Caco-2 (cell line): ENCODE measurements around the gene SGPP2. TPM values are rescaled to one million over a fixed set of nuclear protein-coding genes. Genes with fewer than 3 reads are reported as not detected.

Source experiments
- BruUV-seq: library from RNA; stranded (reverse); fragments of 400-500 nt; replicated peaks from 2 replicates; lab custom pipeline; 2021; lab: Mats Ljungman, UMichigan
- CTCF ChIA-PET: fragments of 300-600 bp; sonication (Branson Sonifier 250); formaldehyde crosslinking; loops from one replicate; lab custom pipeline; 2022; ENCODE audit warnings: antibody characterized with exemption; lab: Charles Lee
- POLR2A ChIA-PET: fragments of 300-600 bp; sonication (Branson Sonifier 250); formaldehyde crosslinking; loops from one replicate; lab custom pipeline; 2022; ENCODE audit warnings: antibody characterized with exemption; lab: Charles Lee
- DNase-seq, 2 experiments: peaks; one replicate each; pipeline versions ENCODE4 v3.0.0 to v3.0.0-alpha.2; 2020 to 2022
- H3K27me3 ChIP-seq: replicated peaks from 2 replicates; pipeline ENCODE4 v1.6.0; 2011; ENCODE audit warnings: low read length; ENCODE audit not compliant: control insufficient read depth, insufficient read depth
- H3K36me3 ChIP-seq: 2 replicates; pipeline ENCODE4 v1.5.1; 2011; ENCODE audit warnings: low read length; ENCODE audit not compliant: control insufficient read depth, insufficient read depth
- H3K4me1 ChIP-seq: fragments of 250-450 bp; sonication (Bioruptor Pico); 2 replicates; pipeline ENCODE4 v1.5.1; 2020; ENCODE audit warnings: mild to moderate bottlenecking
- H3K4me3 ChIP-seq: 2 replicates; pipeline ENCODE4 v1.5.1; 2011; ENCODE audit warnings: low read depth, mild to moderate bottlenecking, control low read depth, low read length
- H3K9me3 ChIP-seq: fragments of 250-450 bp; sonication (Bioruptor Pico); 2 replicates; pipeline ENCODE4 v1.5.1; 2020; ENCODE audit warnings: mild to moderate bottlenecking, moderate library complexity
- H3K27ac Mint-ChIP-seq: one replicate; pipeline ENCODE4 v1.8.0; 2022; ENCODE audit warnings: mixed read lengths; ENCODE audit not compliant: unreplicated experiment
- H3K27me3 Mint-ChIP-seq: one replicate; pipeline ENCODE4 v1.8.0; 2022; ENCODE audit warnings: mixed read lengths; ENCODE audit not compliant: insufficient read depth, unreplicated experiment
- H3K36me3 Mint-ChIP-seq: one replicate; pipeline ENCODE4 v1.8.0; 2022; ENCODE audit warnings: mild to moderate bottlenecking, mixed read lengths; ENCODE audit not compliant: insufficient read depth, unreplicated experiment
- H3K4me1 Mint-ChIP-seq: one replicate; pipeline ENCODE4 v1.8.0; 2022; ENCODE audit warnings: low read depth, mixed read lengths; ENCODE audit not compliant: unreplicated experiment
- H3K4me3 Mint-ChIP-seq: one replicate; pipeline ENCODE4 v1.8.0; 2022; ENCODE audit warnings: mild to moderate bottlenecking, moderate library complexity, mixed read lengths; ENCODE audit not compliant: unreplicated experiment
- H3K9me3 Mint-ChIP-seq: one replicate; pipeline ENCODE4 v1.8.0; 2022; ENCODE audit warnings: mixed read lengths; ENCODE audit not compliant: unreplicated experiment
- intact Hi-C: fragments of 100-400 bp; cut with micrococcal nuclease; formaldehyde crosslinking; loops from one replicate; pipeline ENCODE4 v1.10.0; 2022; ENCODE audit not compliant: unreplicated experiment
- total RNA-seq: library from RNA; stranded (reverse); gene quantifications from 2 replicates; pipeline ENCODE4 v1.2.3, GENCODE V29; 2022
- TF ChIP-seq, protein P1 (sequence below), 2 experiments: fragments of 200-600 bp in 1 of 2; IDR thresholded peaks; 1 replicate in 1 of 2; 2 replicates in 1 of 2; pipeline versions ENCODE4 v1.5.1 to v1.8.0; 2011 to 2022; ENCODE audit warnings: antibody characterized with exemption in 1 of 2, control low read depth in 1 of 2, inconsistent platforms in 1 of 2, low read depth in 1 of 2, low read length in 1 of 2, mild to moderate bottlenecking in 1 of 2, moderate library complexity in 1 of 2; ENCODE audit not compliant: insufficient read depth in 1 of 2, severe bottlenecking in 1 of 2, unreplicated experiment in 1 of 2

Gene SGPP2
- total RNA-seq, 1 experiment from 2014 or later, result not detected

- Mint-ChIP-seq H3K36me3 (no peaks in the 10 kb centered on the region), H3K4me3 (no peak overlapping the region), H3K27me3 (peaks cover 14% of the 10 kb centered on the region), H3K27ac (no peak overlapping the region), H3K9me3 (no peaks in the 10 kb centered on the region), H3K4me1 (no peaks in the 10 kb centered on the region)
- BruUV-seq, result no TSS peak
- Histone ChIP-seq H3K4me1 (no peaks in the 10 kb centered on the region), H3K9me3 (no peaks in the 10 kb centered on the region), H3K27me3 (peaks cover 1% of the 10 kb centered on the region), H3K4me3 (no peak overlapping the region), H3K36me3 (no peaks in the 10 kb centered on the region)
- no peak for DNase-seq
- ChIA-PET CTCF (interaction anchor here (2.1 kb wide), 1 partner anchor 166 kb away, joined by 9 read pairs; no protein-coding TSS in a partner anchor), POLR2A (no interaction called here)
- intact Hi-C loops, result loop anchor here (1.0 kb wide), 2 partner anchors 165 to 426 kb away; no protein-coding TSS in a partner anchor
- TF ChIP-seq, protein P1, sequence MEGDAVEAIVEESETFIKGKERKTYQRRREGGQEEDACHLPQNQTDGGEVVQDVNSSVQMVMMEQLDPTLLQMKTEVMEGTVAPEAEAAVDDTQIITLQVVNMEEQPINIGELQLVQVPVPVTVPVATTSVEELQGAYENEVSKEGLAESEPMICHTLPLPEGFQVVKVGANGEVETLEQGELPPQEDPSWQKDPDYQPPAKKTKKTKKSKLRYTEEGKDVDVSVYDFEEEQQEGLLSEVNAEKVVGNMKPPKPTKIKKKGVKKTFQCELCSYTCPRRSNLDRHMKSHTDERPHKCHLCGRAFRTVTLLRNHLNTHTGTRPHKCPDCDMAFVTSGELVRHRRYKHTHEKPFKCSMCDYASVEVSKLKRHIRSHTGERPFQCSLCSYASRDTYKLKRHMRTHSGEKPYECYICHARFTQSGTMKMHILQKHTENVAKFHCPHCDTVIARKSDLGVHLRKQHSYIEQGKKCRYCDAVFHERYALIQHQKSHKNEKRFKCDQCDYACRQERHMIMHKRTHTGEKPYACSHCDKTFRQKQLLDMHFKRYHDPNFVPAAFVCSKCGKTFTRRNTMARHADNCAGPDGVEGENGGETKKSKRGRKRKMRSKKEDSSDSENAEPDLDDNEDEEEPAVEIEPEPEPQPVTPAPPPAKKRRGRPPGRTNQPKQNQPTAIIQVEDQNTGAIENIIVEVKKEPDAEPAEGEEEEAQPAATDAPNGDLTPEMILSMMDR (IDR thresholded peaks at IDR 0.05; ENCODE audit: insufficient read depth in 1 of 2, low read depth in 1 of 2, low read length in 1 of 2, severe bottlenecking in 1 of 2, unreplicated experiment in 1 of 2), result peak in 1 of 2 experiments; percentile 32
These were observed 59.2 kb downstream of the SGPP2 start for GRCh38 chr2:222483513-222484039.

DNA sequence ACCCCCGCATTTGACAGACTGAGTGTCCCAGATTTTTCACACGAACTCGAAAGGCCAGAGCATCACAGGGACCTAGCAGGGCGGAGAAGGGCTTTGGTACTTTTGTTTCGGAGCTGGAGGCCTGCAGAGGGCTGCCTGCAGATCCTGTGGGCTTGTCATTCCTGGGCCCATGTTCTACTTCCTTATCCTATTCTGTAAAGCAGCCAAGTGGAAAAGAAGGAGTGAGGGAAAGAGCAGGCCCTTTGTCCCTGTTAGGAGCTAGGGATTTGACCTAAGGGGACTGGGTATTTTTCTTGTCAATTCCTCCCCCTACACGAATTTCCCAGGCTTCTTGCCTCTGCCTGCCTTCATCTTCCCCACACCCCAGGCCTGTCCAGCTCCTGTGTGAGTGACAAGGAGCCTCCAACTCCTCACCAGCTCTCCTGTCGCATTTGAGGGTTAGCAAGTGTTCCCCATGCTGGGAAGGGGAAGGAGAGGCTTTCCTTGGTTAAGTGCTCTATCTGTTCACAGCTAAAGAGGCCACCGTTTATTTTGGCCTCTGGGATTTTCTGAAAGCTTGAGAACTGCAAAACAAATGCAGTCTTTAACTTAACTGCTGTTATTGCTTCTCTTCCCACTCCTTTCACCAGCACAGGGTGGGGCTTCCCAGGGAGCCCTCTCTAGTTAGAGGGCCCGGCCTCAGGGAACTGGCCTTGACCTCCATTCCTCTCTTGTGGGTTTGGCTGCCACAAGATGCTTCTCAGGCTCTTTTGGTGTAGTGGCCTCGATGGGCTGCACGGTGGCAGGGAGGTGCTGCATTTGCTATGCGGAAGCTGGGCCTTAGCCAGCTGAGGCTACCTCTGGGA lies 61.2 kb downstream of the SGPP2 start:
- peaks cover 1% of the 10 kb centered on the region for H3K27me3 ChIP-seq
- POLR2A ChIA-PET, result no interaction called here
- CTCF ChIA-PET, result no interaction called here
- DNase-seq, result no peak
- Mint-ChIP-seq H3K4me3 (no peak overlapping the region), H3K9me3 (no peaks in the 10 kb centered on the region), H3K36me3 (no peaks in the 10 kb centered on the region), H3K27me3 (peaks cover 14% of the 10 kb centered on the region), H3K4me1 (no peaks in the 10 kb centered on the region), H3K27ac (no peak overlapping the region)
- intact Hi-C loops, result no loop called here
- H3K9me3 ChIP-seq, result no peaks in the 10 kb centered on the region
- H3K36me3 ChIP-seq, result no peaks in the 10 kb centered on the region
- no peaks in the 10 kb centered on the region for H3K4me1 ChIP-seq
- no TSS peak for BruUV-seq
- H3K4me3 ChIP-seq, result no peak overlapping the region
- TF ChIP-seq, protein P1 (IDR thresholded peaks at IDR 0.05; ENCODE audit: insufficient read depth in 1 of 2, low read depth in 1 of 2, low read length in 1 of 2, severe bottlenecking in 1 of 2, unreplicated experiment in 1 of 2), result no peak

- intact Hi-C loops, result no loop called here
- Histone ChIP-seq H3K36me3 (no peaks in the 10 kb centered on the region), H3K4me1 (no peaks in the 10 kb centered on the region), H3K9me3 (no peaks in the 10 kb centered on the region; the same call in 1 of the 2 replicates), H3K27me3 (0 out of 2 replicates have a peak, but pooled peaks cover 1% of the 10 kb centered on the region), H3K4me3 (no peak overlapping the region)
- ChIA-PET CTCF (no interaction called here), POLR2A (no interaction called here)
- H3K4me3 Mint-ChIP-seq, result no peak overlapping the region
- H3K4me1 Mint-ChIP-seq, result no peaks in the 10 kb centered on the region
- peaks cover 21% of the 10 kb centered on the region for H3K9me3 Mint-ChIP-seq
- H3K27ac Mint-ChIP-seq, result no peak overlapping the region
- BruUV-seq, result no TSS peak
- H3K27me3 Mint-ChIP-seq, result peaks cover 4% of the 10 kb centered on the region
- TF ChIP-seq, protein P1 (IDR thresholded peaks at IDR 0.05; ENCODE audit: insufficient read depth in 1 of 2, low read depth in 1 of 2, low read length in 1 of 2, severe bottlenecking in 1 of 2, unreplicated experiment in 1 of 2), result no peak
- DNase-seq, result no peak
- H3K36me3 Mint-ChIP-seq, result no peaks in the 10 kb centered on the region
These were observed 65.8 kb downstream of the SGPP2 start for GRCh38 chr2:222490131-222490530.
